ENCODE measurements around the gene MYO1D. TPM values are rescaled to one million over a fixed set of nuclear protein-coding genes. Genes with fewer than 3 reads are reported as not detected.

The MYO1D gene
- total and polyA plus RNA-seq, 8 donors = 16.7 to 43.0 (median 29.4) TPM

DNA sequence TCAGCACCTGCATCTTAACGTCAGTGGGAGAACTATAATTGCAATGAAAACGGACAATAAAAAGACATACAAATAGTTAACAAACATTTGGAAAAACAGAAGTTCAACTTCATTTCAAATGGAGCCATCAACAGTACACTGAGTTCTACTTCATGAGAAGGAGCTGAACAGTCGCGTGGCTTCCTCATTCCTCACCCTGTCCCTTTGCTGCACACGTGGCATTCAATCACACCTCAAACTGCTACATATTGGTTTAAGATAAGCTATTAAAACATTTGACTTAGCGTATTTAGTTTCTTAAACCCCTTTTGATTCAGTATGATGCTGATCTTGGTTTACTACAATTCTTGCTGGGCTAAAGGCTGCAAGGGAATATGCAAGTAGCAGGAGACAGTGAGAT, 313.3 kb downstream of the MYO1D start:
- Histone ChIP-seq H3K27ac (no peak overlapping the region), H3K9me3 (no peaks in the 10 kb centered on the region), H3K4me1 (no peaks in the 10 kb centered on the region), H3K36me3 (no peaks in the 10 kb centered on the region), H3K4me3 (no peak overlapping the region), H3K27me3 (no peaks in the 10 kb centered on the region)
- no peak for FAIRE-seq
- intact Hi-C loops (cut with DNase I) = no loop called here
- ATAC-seq = peak in 2 of 4 donors; percentile 44 to 62
- WGBS, 2 donors = 51 to 53% methylated on average over 6 of the region's 6 CpGs
- DNase-seq = no peak
- TF ChIP-seq, protein P1, sequence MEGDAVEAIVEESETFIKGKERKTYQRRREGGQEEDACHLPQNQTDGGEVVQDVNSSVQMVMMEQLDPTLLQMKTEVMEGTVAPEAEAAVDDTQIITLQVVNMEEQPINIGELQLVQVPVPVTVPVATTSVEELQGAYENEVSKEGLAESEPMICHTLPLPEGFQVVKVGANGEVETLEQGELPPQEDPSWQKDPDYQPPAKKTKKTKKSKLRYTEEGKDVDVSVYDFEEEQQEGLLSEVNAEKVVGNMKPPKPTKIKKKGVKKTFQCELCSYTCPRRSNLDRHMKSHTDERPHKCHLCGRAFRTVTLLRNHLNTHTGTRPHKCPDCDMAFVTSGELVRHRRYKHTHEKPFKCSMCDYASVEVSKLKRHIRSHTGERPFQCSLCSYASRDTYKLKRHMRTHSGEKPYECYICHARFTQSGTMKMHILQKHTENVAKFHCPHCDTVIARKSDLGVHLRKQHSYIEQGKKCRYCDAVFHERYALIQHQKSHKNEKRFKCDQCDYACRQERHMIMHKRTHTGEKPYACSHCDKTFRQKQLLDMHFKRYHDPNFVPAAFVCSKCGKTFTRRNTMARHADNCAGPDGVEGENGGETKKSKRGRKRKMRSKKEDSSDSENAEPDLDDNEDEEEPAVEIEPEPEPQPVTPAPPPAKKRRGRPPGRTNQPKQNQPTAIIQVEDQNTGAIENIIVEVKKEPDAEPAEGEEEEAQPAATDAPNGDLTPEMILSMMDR (IDR thresholded peaks at IDR 0.05) = no peak

GRCh38 chr17:32558997-32559650, 317.8 kb downstream of the MYO1D start:
- no peak overlapping the region for H3K27ac ChIP-seq
- DNase-seq (no peak), FAIRE-seq (no peak), ATAC-seq (no peak)
- 75% methylated on average over 4 of the region's 4 CpGs for WGBS, 2 donors
- H3K9me3 ChIP-seq = no peaks in the 10 kb centered on the region
- TF ChIP-seq, protein P1 (IDR thresholded peaks at IDR 0.05) = no peak
- H3K36me3 ChIP-seq = no peaks in the 10 kb centered on the region
- no peaks in the 10 kb centered on the region for H3K4me1 ChIP-seq
- no peaks in the 10 kb centered on the region for H3K27me3 ChIP-seq
- intact Hi-C loops (cut with DNase I) = no loop called here
- no peak overlapping the region for H3K4me3 ChIP-seq

DNA sequence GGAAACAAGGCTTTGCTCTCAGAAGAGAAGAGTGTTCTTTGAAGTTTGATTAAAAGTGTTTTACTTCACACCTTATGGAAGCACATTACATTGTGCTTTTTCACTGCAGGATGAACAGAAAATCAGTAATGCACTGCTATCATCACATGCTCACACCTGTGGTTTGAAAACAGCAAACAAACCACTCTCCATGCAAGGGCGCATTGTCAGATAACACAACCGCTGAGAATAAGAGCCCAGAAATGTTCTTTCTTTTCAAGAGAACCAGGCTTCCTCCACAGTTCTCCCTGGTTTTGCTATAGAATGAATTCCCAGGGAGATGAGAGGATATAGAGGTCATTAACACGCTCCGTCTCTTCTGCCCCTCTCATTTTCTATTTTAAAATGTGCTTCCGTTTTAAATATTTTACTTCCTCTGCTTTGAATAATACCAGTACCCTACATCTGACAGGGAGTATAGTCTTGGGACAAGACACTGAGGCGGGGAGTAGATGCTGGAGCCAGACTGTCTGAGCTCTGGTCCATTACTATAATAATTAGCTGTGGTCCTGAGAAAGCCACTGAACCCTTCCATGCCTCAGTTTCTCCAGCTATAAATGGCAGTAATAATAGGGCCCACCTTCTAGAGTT, 318.5 kb downstream of the MYO1D start:
- Histone ChIP-seq H3K4me1 (no peaks in the 10 kb centered on the region), H3K4me3 (no peak overlapping the region), H3K27ac (no peak overlapping the region), H3K27me3 (no peaks in the 10 kb centered on the region), H3K36me3 (no peaks in the 10 kb centered on the region), H3K9me3 (no peaks in the 10 kb centered on the region)
- intact Hi-C loops (cut with DNase I) = no loop called here
- TF ChIP-seq, protein P1 (IDR thresholded peaks at IDR 0.05) = no peak
- WGBS, 2 donors = 74% methylated on average over 6 of the region's 6 CpGs
- ATAC-seq (no peak), DNase-seq (no peak), FAIRE-seq (no peak)

GRCh38 chr17:32555611-32556310, 321.2 kb downstream of the MYO1D start:
- no peaks in the 10 kb centered on the region for H3K4me1 ChIP-seq
- no peak overlapping the region for H3K4me3 ChIP-seq
- ATAC-seq (no peak), FAIRE-seq (no peak), DNase-seq (no peak)
- H3K9me3 ChIP-seq = no peaks in the 10 kb centered on the region
- no peak overlapping the region for H3K27ac ChIP-seq
- intact Hi-C loops (cut with DNase I) = no loop called here
- 96% methylated on average over 12 of the region's 12 CpGs for WGBS, 2 donors
- TF ChIP-seq, protein P1 (IDR thresholded peaks at IDR 0.05) = no peak
- H3K27me3 ChIP-seq = no peaks in the 10 kb centered on the region
- H3K36me3 ChIP-seq = no peaks in the 10 kb centered on the region

Measured in pancreas (tissue), 10 donors.